GM23338 (cell line): ENCODE measurements around the gene ABCA5. TPM values are rescaled to one million over a fixed set of nuclear protein-coding genes. Genes with fewer than 3 reads are reported as not detected.

ENCODE experiments used
- ATAC-seq: fragments of 200-7000 bp; cut with Tn5 transposase; 3 replicates; pipeline ENCODE4 v1.9.1; 2020
- DNase-seq: peaks from one replicate; pipeline ENCODE4 v3.0.0-alpha.2; 2015; ENCODE audit warnings: low spot score
- H2AFZ ChIP-seq: fragments of 200-600 bp; sonication (generic); 2 replicates; pipeline ENCODE4 v1.8.0; 2016; ENCODE audit warnings: antibody characterized with exemption, mild to moderate bottlenecking, moderate library complexity
- H3F3A ChIP-seq: fragments of 200-600 bp; sonication (generic); replicated peaks from 2 replicates; pipeline ENCODE4 v1.8.0; 2017; ENCODE audit warnings: antibody characterized with exemption, mixed run types, low read depth
- H3K27ac ChIP-seq: fragments of 200-600 bp; sonication (generic); 2 replicates; pipeline ENCODE4 v1.6.1; 2016; ENCODE audit warnings: low read depth
- H3K27me3 ChIP-seq: fragments of 200-600 bp; sonication (generic); 2 replicates; pipeline ENCODE4 v1.8.0; 2016; ENCODE audit warnings: mild to moderate bottlenecking, mixed run types, moderate library complexity; ENCODE audit not compliant: insufficient read depth
- H3K36me3 ChIP-seq: fragments of 200-600 bp; sonication (generic); 2 replicates; pipeline ENCODE4 v1.8.0; 2016; ENCODE audit warnings: mild to moderate bottlenecking; ENCODE audit not compliant: insufficient read depth
- H3K4me1 ChIP-seq: fragments of 200-600 bp; sonication (generic); 2 replicates; pipeline ENCODE4 v1.8.0; 2016; ENCODE audit warnings: mild to moderate bottlenecking, moderate library complexity; ENCODE audit not compliant: insufficient read depth
- H3K4me2 ChIP-seq: fragments of 200-600 bp; sonication (generic); 2 replicates; pipeline ENCODE4 v1.7.1; 2017; ENCODE audit warnings: mixed run types
- H3K4me3 ChIP-seq: fragments of 200-600 bp; sonication (generic); 2 replicates; pipeline ENCODE4 v1.6.1; 2016; ENCODE audit warnings: mixed run types
- H3K79me2 ChIP-seq: fragments of 200-600 bp; sonication (generic); replicated peaks from 2 replicates; pipeline ENCODE4 v1.8.0; 2017; ENCODE audit warnings: mild to moderate bottlenecking; ENCODE audit not compliant: insufficient read depth
- H3K9me2 ChIP-seq: fragments of 200-600 bp; sonication (generic); 2 replicates; pipeline ENCODE4 v1.8.0; 2017; ENCODE audit not compliant: insufficient read depth
- H4K20me1 ChIP-seq: fragments of 200-600 bp; sonication (generic); replicated peaks from 2 replicates; pipeline ENCODE4 v1.8.0; 2017; ENCODE audit warnings: mild to moderate bottlenecking; ENCODE audit not compliant: insufficient read depth
- H3K27ac Mint-ChIP-seq: 2 replicates; pipeline ENCODE4 v1.8.0; 2020; ENCODE audit warnings: inconsistent platforms, mild to moderate bottlenecking, moderate library complexity, mixed read lengths
- H3K27me3 Mint-ChIP-seq: 3 replicates; pipeline ENCODE4 v1.8.0; 2022; ENCODE audit warnings: low read depth, mild to moderate bottlenecking, moderate library complexity, mixed read lengths, inconsistent platforms; ENCODE audit not compliant: insufficient read depth, poor library complexity
- H3K36me3 Mint-ChIP-seq: 3 replicates; pipeline ENCODE4 v1.8.0; 2021; ENCODE audit warnings: low read depth, mild to moderate bottlenecking, inconsistent platforms, moderate library complexity, mixed read lengths
- H3K4me1 Mint-ChIP-seq: 3 replicates; pipeline ENCODE4 v1.8.0; 2020; ENCODE audit warnings: mild to moderate bottlenecking, inconsistent platforms, mixed read lengths
- H3K4me3 Mint-ChIP-seq: 3 replicates; pipeline ENCODE4 v1.8.0; 2021; ENCODE audit warnings: moderate library complexity, mild to moderate bottlenecking, inconsistent platforms, mixed read lengths
- H3K9me3 Mint-ChIP-seq: 3 replicates; pipeline ENCODE4 v1.8.0; 2020; ENCODE audit warnings: moderate library complexity, mild to moderate bottlenecking, inconsistent platforms, mixed read lengths
- CTCF ChIP-seq, 2 experiments: fragments of 200-600 bp in 1 of 2; sonication (generic) in 1 of 2; conservative IDR thresholded peaks; 2 replicates each; pipeline versions ENCODE4 v1.5.1 to v1.6.1; 2016 to 2017; ENCODE audit warnings: antibody characterized with exemption in 2 of 2, low read depth in 2 of 2, mild to moderate bottlenecking in 2 of 2, moderate library complexity in 1 of 2
- ETS1 ChIP-seq: IDR thresholded peaks from 2 replicates; pipeline ENCODE4 v1.6.1; 2016; ENCODE audit warnings: antibody characterized with exemption
- EZH2 ChIP-seq: fragments of 200-600 bp; sonication (generic); IDR thresholded peaks from one replicate; pipeline ENCODE4 v1.8.0; 2017; ENCODE audit warnings: antibody characterized with exemption, mild to moderate bottlenecking, low read depth; ENCODE audit not compliant: unreplicated experiment
- EZH2phosphoT487 ChIP-seq: fragments of 200-600 bp; sonication (generic); IDR thresholded peaks from one replicate; pipeline ENCODE4 v1.8.1; 2018; ENCODE audit warnings: antibody characterized with exemption; ENCODE audit not compliant: unreplicated experiment
- NANOG ChIP-seq: IDR thresholded peaks from 2 replicates; pipeline ENCODE4 v1.6.1; 2016; ENCODE audit warnings: antibody characterized with exemption, borderline replicate concordance
- STAT1 ChIP-seq: IDR thresholded peaks from one replicate; pipeline ENCODE4 v1.6.1; 2016; ENCODE audit warnings: antibody characterized with exemption; ENCODE audit not compliant: unreplicated experiment
- polyA plus RNA-seq: library from polyadenylated mRNA; unstranded; fragments of >200 nt; fragmentation: Nextera tagmentation; extraction: Ambion mirVana; gene quantifications from 2 replicates; pipeline ENCODE4 v1.2.1, GENCODE V29; 2016
- total RNA-seq: library from RNA; depleted of rRNA; stranded (reverse); fragments of >200 nt; shearing (Covaris generic); gene quantifications from 2 replicates; pipeline ENCODE4 v1.2.3, GENCODE V29; 2014
- TF ChIP-seq, protein P1 (sequence below): IDR thresholded peaks from one replicate; pipeline ENCODE4 v1.6.1; 2018; ENCODE audit warnings: antibody characterized with exemption; ENCODE audit not compliant: unreplicated experiment

The ABCA5 gene
- total and polyA plus RNA-seq, 2 experiments from 2014 or later = 3.1 to 3.4 TPM

DNA sequence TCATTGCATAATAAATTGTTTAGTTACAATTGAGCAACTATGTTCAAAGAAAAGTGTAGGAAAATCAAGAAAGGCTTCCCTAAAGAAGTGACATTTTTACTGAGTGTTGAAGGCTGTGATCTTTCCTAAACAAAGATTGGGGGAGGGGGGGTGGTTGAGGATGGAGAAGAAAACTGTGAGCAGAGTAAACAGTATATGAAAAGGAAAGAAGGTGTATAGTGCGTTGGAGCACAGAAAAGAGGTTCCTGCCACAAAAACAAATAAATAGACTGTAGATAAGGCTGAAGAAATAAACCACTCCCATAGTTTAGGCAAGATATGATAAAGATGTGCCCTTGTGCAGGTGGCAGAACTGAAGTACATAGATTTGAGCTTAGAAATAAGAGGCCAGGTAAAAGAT lies 106.8 kb downstream of the ABCA5 start:
- H3K27ac ChIP-seq = no peak overlapping the region
- Mint-ChIP-seq H3K4me3 (no peak overlapping the region), H3K27me3 (no peaks in the 10 kb centered on the region), H3K36me3 (no peaks in the 10 kb centered on the region), H3K27ac (no peak overlapping the region), H3K9me3 (no peaks in the 10 kb centered on the region), H3K4me1 (no peaks in the 10 kb centered on the region)
- TF ChIP-seq NANOG (no peak), EZH2phosphoT487 (no peak), EZH2 (no peak), STAT1 (no peak), CTCF (conservative IDR thresholded peaks at IDR 0.05; ENCODE audit: low read depth in 2 of 2) (no peak)
- TF ChIP-seq, protein P1, sequence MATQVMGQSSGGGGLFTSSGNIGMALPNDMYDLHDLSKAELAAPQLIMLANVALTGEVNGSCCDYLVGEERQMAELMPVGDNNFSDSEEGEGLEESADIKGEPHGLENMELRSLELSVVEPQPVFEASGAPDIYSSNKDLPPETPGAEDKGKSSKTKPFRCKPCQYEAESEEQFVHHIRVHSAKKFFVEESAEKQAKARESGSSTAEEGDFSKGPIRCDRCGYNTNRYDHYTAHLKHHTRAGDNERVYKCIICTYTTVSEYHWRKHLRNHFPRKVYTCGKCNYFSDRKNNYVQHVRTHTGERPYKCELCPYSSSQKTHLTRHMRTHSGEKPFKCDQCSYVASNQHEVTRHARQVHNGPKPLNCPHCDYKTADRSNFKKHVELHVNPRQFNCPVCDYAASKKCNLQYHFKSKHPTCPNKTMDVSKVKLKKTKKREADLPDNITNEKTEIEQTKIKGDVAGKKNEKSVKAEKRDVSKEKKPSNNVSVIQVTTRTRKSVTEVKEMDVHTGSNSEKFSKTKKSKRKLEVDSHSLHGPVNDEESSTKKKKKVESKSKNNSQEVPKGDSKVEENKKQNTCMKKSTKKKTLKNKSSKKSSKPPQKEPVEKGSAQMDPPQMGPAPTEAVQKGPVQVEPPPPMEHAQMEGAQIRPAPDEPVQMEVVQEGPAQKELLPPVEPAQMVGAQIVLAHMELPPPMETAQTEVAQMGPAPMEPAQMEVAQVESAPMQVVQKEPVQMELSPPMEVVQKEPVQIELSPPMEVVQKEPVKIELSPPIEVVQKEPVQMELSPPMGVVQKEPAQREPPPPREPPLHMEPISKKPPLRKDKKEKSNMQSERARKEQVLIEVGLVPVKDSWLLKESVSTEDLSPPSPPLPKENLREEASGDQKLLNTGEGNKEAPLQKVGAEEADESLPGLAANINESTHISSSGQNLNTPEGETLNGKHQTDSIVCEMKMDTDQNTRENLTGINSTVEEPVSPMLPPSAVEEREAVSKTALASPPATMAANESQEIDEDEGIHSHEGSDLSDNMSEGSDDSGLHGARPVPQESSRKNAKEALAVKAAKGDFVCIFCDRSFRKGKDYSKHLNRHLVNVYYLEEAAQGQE = no peak
- H3K79me2 ChIP-seq = no peaks in the 10 kb centered on the region
- ATAC-seq (no peak), DNase-seq (no peak)
- no peak overlapping the region for H3K4me2 ChIP-seq
- no peaks in the 10 kb centered on the region for H3K36me3 ChIP-seq
- H3K27me3 ChIP-seq = no peaks in the 10 kb centered on the region
- no peaks in the 10 kb centered on the region for H4K20me1 ChIP-seq
- no peak overlapping the region for H2AFZ ChIP-seq
- H3F3A ChIP-seq = no peaks in the 10 kb centered on the region
- no peaks in the 10 kb centered on the region; the same call in 1 of the 2 replicates for H3K4me1 ChIP-seq
- no peaks in the 10 kb centered on the region for H3K9me2 ChIP-seq
- no peak overlapping the region for H3K4me3 ChIP-seq

- Histone ChIP-seq H3K27ac (no peak overlapping the region), H3K4me1 (no peaks in the 10 kb centered on the region; the same call in 1 of the 2 replicates), H2AFZ (no peak overlapping the region), H3F3A (no peaks in the 10 kb centered on the region), H3K27me3 (no peaks in the 10 kb centered on the region), H3K4me2 (no peak overlapping the region), H3K79me2 (no peaks in the 10 kb centered on the region), H3K4me3 (no peak overlapping the region), H3K36me3 (no peaks in the 10 kb centered on the region), H4K20me1 (no peaks in the 10 kb centered on the region), H3K9me2 (no peaks in the 10 kb centered on the region)
- Mint-ChIP-seq H3K9me3 (no peaks in the 10 kb centered on the region), H3K4me1 (no peaks in the 10 kb centered on the region), H3K36me3 (no peaks in the 10 kb centered on the region), H3K27ac (no peak overlapping the region), H3K27me3 (no peaks in the 10 kb centered on the region), H3K4me3 (no peak overlapping the region)
- no peak for DNase-seq
- ATAC-seq = no peak
- TF ChIP-seq, protein P1 = no peak
- TF ChIP-seq ETS1 (no peak), NANOG (no peak), STAT1 (no peak)
Observed at GRCh38 chr17:69218986-69219385, 107.9 kb downstream of the ABCA5 start.
